ENCODE results near the gene PTPN2. TPM values are rescaled to one million over a fixed set of nuclear protein-coding genes. Genes with fewer than 3 reads are reported as not detected.
"Not testable (repeated sequence)": the region's sequence is repeated elsewhere in the genome, so short reads cannot be mapped to it uniquely, and the experiment has no call there.

The PTPN2 gene
- total RNA-seq, 2 donors from 2014 or later = 47.3 to 48.5 TPM

DNA sequence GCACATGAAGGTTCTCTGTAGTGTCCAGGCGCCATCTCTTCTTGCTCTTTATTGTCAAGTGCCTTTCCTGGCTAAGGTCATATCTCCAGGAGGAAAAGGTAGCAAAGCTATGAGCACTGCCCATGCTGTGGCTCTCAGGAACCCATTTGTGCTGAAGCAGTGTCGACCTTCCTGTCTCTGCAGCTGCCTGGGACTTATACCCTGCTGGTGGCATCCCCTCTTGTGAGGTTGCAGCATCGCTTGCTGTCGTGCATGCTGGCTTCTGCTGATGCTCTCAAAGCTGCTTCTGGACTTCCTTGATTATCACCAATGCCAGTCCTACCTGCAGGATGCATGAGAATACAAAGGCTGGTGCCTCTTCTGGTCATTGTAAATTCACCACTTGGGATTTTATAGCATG is 22.1 kb upstream of the PTPN2 start:
- Mint-ChIP-seq H3K27me3 (ENCODE audit: insufficient read depth) (peaks cover 15% of the 10 kb centered on the region), H3K4me3 (no peak overlapping the region), H3K9me3 (no peaks in the 10 kb centered on the region), H3K4me1 (no peaks in the 10 kb centered on the region), H3K27ac (no peak overlapping the region), H3K36me3 (ENCODE audit: low read depth) (no peaks in the 10 kb centered on the region)
- TF ChIP-seq, protein P1, sequence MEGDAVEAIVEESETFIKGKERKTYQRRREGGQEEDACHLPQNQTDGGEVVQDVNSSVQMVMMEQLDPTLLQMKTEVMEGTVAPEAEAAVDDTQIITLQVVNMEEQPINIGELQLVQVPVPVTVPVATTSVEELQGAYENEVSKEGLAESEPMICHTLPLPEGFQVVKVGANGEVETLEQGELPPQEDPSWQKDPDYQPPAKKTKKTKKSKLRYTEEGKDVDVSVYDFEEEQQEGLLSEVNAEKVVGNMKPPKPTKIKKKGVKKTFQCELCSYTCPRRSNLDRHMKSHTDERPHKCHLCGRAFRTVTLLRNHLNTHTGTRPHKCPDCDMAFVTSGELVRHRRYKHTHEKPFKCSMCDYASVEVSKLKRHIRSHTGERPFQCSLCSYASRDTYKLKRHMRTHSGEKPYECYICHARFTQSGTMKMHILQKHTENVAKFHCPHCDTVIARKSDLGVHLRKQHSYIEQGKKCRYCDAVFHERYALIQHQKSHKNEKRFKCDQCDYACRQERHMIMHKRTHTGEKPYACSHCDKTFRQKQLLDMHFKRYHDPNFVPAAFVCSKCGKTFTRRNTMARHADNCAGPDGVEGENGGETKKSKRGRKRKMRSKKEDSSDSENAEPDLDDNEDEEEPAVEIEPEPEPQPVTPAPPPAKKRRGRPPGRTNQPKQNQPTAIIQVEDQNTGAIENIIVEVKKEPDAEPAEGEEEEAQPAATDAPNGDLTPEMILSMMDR (conservative IDR thresholded peaks at IDR 0.05) = no peak
- H3K36me3 ChIP-seq (ENCODE audit: control insufficient read depth, insufficient read depth, low read length) = no peaks in the 10 kb centered on the region
- H3K27ac ChIP-seq (ENCODE audit: low read depth, low read length) = no peak overlapping the region
- H3K4me1 ChIP-seq (ENCODE audit: control insufficient read depth, insufficient read depth, low read length) = no peaks in the 10 kb centered on the region
- H3K27me3 ChIP-seq (ENCODE audit: control insufficient read depth, insufficient read depth, low read length, poor library complexity, severe bottlenecking) = no peaks in the 10 kb centered on the region
- H3K9ac ChIP-seq (ENCODE audit: extremely low read depth, low read length, poor library complexity, severe bottlenecking) = no peak overlapping the region
- H3K4me3 ChIP-seq (ENCODE audit: low read length) = no peak overlapping the region
- 88 to 89% methylated on average over 3 to 4 of the region's 4 CpGs for WGBS, 2 experiments (ENCODE audit: insufficient coverage in 1 of 2, insufficient read length in 1 of 2)
- H3K9me3 ChIP-seq (ENCODE audit: control insufficient read depth, low read length) = no peaks in the 10 kb centered on the region
- DNase-seq = peak; percentile 42

GRCh38 chr18:12904012-12904516 is 20.0 kb upstream of the PTPN2 start:
- no peak for DNase-seq
- Histone ChIP-seq H3K27me3 (ENCODE audit: control insufficient read depth, insufficient read depth, low read length, poor library complexity, severe bottlenecking) (no peaks in the 10 kb centered on the region), H3K9ac (ENCODE audit: extremely low read depth, low read length, poor library complexity, severe bottlenecking) (no peak overlapping the region), H3K9me3 (ENCODE audit: control insufficient read depth, low read length) (no peaks in the 10 kb centered on the region), H3K4me1 (ENCODE audit: control insufficient read depth, insufficient read depth, low read length) (no peaks in the 10 kb centered on the region), H3K36me3 (ENCODE audit: control insufficient read depth, insufficient read depth, low read length) (no peaks in the 10 kb centered on the region), H3K4me3 (ENCODE audit: low read length) (no peak overlapping the region), H3K27ac (ENCODE audit: low read depth, low read length) (no peak overlapping the region)
- TF ChIP-seq, protein P1 (conservative IDR thresholded peaks at IDR 0.05) = no peak
- Mint-ChIP-seq H3K27ac (no peak overlapping the region), H3K4me1 (no peaks in the 10 kb centered on the region), H3K27me3 (ENCODE audit: insufficient read depth) (peaks cover 2% of the 10 kb centered on the region), H3K36me3 (ENCODE audit: low read depth) (no peaks in the 10 kb centered on the region), H3K4me3 (no peak overlapping the region), H3K9me3 (no peaks in the 10 kb centered on the region)
- 94 to 96% methylated on average over 2 to 8 of the region's 8 CpGs for WGBS, 2 experiments (ENCODE audit: insufficient coverage in 1 of 2, insufficient read length in 1 of 2)

GRCh38 chr18:12901208-12901607 is 17.2 kb upstream of the PTPN2 start:
- not testable (repeated sequence) for DNase-seq; H3K27me3 ChIP-seq (ENCODE audit: control insufficient read depth, insufficient read depth, low read length, poor library complexity, severe bottlenecking); H3K9me3 Mint-ChIP-seq; H3K27ac ChIP-seq (ENCODE audit: low read depth, low read length); H3K36me3 ChIP-seq (ENCODE audit: control insufficient read depth, insufficient read depth, low read length); H3K4me3 Mint-ChIP-seq; H3K9me3 ChIP-seq (ENCODE audit: control insufficient read depth, low read length); H3K27ac Mint-ChIP-seq; H3K4me3 ChIP-seq (ENCODE audit: low read length); H3K36me3 Mint-ChIP-seq (ENCODE audit: low read depth); H3K9ac ChIP-seq (ENCODE audit: extremely low read depth, low read length, poor library complexity, severe bottlenecking); H3K4me1 Mint-ChIP-seq; H3K27me3 Mint-ChIP-seq (ENCODE audit: insufficient read depth); H3K4me1 ChIP-seq (ENCODE audit: control insufficient read depth, insufficient read depth, low read length)
- WGBS, 2 experiments (ENCODE audit: insufficient coverage in 1 of 2, insufficient read length in 1 of 2) = 93 to 97% methylated on average over 8 to 12 of the region's 12 CpGs

- not testable (repeated sequence) for H3K27ac Mint-ChIP-seq; H3K27me3 ChIP-seq (ENCODE audit: control insufficient read depth, insufficient read depth, low read length, poor library complexity, severe bottlenecking); H3K27ac ChIP-seq (ENCODE audit: low read depth, low read length); H3K9ac ChIP-seq (ENCODE audit: extremely low read depth, low read length, poor library complexity, severe bottlenecking); H3K4me1 ChIP-seq (ENCODE audit: control insufficient read depth, insufficient read depth, low read length); H3K4me1 Mint-ChIP-seq; H3K9me3 ChIP-seq (ENCODE audit: control insufficient read depth, low read length); H3K4me3 Mint-ChIP-seq; H3K36me3 Mint-ChIP-seq (ENCODE audit: low read depth); H3K4me3 ChIP-seq (ENCODE audit: low read length); DNase-seq; H3K9me3 Mint-ChIP-seq; H3K36me3 ChIP-seq (ENCODE audit: control insufficient read depth, insufficient read depth, low read length); H3K27me3 Mint-ChIP-seq (ENCODE audit: insufficient read depth)
- WGBS, 2 experiments (ENCODE audit: insufficient coverage in 1 of 2, insufficient read length in 1 of 2) = 94 to 96% methylated on average over 22 to 35 of the region's 51 CpGs
Observed at GRCh38 chr18:12896784-12897333, 12.8 kb upstream of the PTPN2 start.
